ENCODE data around the gene CCNB2.

DNA sequence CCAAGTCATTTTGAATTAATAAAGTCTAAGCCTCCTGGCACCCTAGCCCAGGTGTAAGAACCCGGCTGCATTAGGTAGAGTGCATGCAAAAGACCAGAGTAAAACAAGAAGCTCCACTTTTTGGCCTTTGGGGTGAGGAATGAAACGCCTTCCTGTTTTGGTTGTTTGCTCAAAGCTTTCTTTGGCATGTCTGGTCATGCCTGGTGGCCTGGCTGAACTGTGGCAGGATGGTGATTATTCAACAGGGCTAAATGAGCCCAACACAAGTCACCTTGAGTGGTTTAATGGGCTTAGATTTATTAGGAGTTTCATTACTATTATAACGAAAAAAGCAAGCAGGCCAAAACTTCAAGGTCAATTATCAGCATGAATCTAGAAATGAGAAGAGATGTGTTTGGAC, 60.8 kb downstream of the CCNB2 start:
- TF ChIP-seq POLR2A (IDR thresholded peaks at IDR 0.05; ENCODE audit: low read depth, low read length) = peak; percentile 14; the same call in 1 of the 2 replicates
- TF ChIP-seq TAF1 (IDR thresholded peaks at IDR 0.05; ENCODE audit: low read depth, low read length) = no peak
